HCT116 (cell line): ENCODE results near the gene ASS1.

Experiments
- CBX3 ChIP-seq: IDR thresholded peaks from 2 replicates; pipeline ENCODE4 v1.6.1; 2012; ENCODE audit warnings: low read depth
- EZH2 ChIP-seq: fragments of 200-600 bp; sonication (generic); IDR thresholded peaks from 2 replicates; pipeline ENCODE4 v1.6.1; 2017; ENCODE audit warnings: antibody characterized with exemption, mixed run types
- MAX ChIP-seq: IDR thresholded peaks from 2 replicates; pipeline ENCODE4 v1.6.1; 2012
- POLR2A ChIP-seq: IDR thresholded peaks from 2 replicates; pipeline ENCODE4 v1.7.0; 2011; ENCODE audit warnings: borderline replicate concordance; ENCODE audit not compliant: insufficient read depth, insufficient read length; ENCODE audit errors: extremely low read depth
- ZNF274 ChIP-seq: fragments of 200-500 bp; sonication (Bioruptor generic); IDR thresholded peaks from 2 replicates; pipeline ENCODE4 v1.6.1; 2014; ENCODE audit warnings: mild to moderate bottlenecking, low read depth, low read length, inconsistent platforms

- TF ChIP-seq ZNF274: no peak
- TF ChIP-seq CBX3: no peak
- TF ChIP-seq EZH2: no peak
- TF ChIP-seq POLR2A: no peak
- TF ChIP-seq MAX: no peak
These were observed 28.2 kb downstream of the ASS1 start for GRCh38 chr9:130473009-130473408.
